Sciatic nerve (tissue), 2 donors: ENCODE data around the gene C16orf74. TPM values are rescaled to one million over a fixed set of nuclear protein-coding genes. Genes with fewer than 3 reads are reported as not detected.

ENCODE experiments used
- ATAC-seq: fragments of 200-7000 bp; cut with Tn5 transposase; one replicate; pipeline ENCODE4 v1.9.1; 2020; ENCODE audit warnings: mild to moderate bottlenecking, moderate library complexity
- DNase-seq: peaks from one replicate; pipeline ENCODE4 v3.0.0-alpha.2; 2020; ENCODE audit warnings: low spot score
- intact Hi-C: fragments of 100-400 bp; cut with DNase I; formaldehyde crosslinking; loops from one replicate; pipeline ENCODE4 v1.14.2; 2022
- total RNA-seq: library from RNA; stranded (reverse); fragmentation: NEBNext Ultra II Directional; extraction: Animal tissue kit (Norgen Biotek cat#: 25700); gene quantifications from one replicate; pipeline ENCODE4 v1.2.1, GENCODE V29; 2021
- donor health status: DM: no; HTN: no; CAD: no.
- donor health status: DM: no; HTN: no; CAD: no.

The C16orf74 gene
- total RNA-seq, 1 donor from 2014 or later: 1.8 TPM

DNA sequence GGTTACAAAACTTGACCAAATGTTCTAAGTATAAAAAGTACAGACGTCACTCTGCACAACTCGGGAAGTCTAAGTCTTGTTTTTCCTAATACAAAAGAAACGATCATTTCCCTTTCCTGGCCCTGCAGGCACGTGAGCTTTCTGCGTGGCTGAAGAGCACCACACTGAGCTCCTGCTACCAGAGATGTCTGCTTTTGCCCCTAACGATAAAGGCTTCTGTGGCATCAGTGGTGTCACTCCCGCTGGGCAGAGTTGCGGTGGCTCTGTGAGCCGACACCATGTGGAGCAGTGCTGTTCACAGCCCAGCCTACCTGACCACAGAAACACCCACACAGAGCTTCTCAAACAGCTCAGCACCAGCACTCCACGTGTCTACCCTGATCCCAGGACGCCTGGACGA, 28.0 kb upstream of the C16orf74 start:
- intact Hi-C loops: no loop called here
- ATAC-seq (no peak), DNase-seq (no peak)

DNA sequence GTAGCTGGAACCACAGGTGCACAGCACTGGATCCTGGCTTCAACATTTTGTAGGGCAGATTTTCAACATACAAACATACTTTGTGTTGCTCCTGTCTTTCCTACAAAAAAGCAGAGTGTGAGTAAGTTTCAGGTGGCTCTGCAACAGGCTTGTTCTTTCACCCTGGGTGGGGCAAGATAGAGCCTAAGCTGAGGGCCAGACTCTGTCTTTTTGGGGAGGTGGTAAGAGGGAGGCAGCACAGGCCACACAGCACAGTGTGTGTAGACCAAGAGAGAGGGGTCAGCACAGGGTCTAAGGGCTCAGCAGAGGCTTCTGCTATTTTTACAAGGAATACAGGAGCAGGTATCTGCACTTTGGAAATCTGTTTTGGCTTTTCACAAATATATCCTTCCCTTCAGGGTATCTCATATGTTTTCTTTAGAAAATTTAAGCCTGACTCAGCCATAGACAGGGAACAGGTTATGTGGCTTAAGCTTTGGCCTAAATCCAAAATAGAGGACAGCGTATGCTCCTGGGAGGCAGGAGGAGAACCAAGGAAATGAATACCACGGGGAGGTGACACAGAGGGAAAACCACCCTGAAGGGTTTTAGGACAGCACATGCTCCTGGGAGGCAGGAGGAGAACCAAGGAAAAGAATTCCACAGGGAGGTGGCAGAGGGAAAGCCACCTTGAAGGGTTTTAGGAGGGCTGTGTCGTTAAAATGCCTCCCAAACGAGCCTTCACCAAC, 26.9 kb upstream of the C16orf74 start:
- no peak for DNase-seq
- no peak for ATAC-seq
- intact Hi-C loops: no loop called here

DNA sequence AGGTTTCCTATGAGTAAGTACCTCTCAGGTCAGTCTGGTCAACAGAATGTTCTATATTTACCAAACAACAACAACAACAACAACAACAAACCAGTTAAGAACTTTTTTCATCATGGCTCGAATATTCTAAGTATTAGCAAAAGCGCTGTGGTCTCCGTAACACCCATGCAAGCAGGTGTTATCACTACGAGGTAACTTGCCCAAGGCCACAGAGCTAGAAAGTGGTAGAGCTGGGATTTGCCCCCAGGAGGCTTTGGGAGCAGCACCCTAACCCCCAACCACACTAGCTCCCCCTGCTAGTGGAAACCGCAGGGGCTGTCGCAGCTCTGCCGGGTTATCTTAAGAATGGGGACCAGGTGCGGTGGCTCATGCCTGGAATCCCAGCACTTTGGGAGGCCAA, 23.9 kb upstream of the C16orf74 start:
- ATAC-seq (no peak), DNase-seq (no peak)
- intact Hi-C loops: no loop called here

- no peak for ATAC-seq
These were observed 23.2 kb upstream of the C16orf74 start for GRCh38 chr16:85774136-85774535.

GRCh38 chr16:85773044-85773443, 22.1 kb upstream of the C16orf74 start:
- intact Hi-C loops: no loop called here

More at GRCh38 chr16:85774136-85774535, 23.2 kb upstream of the C16orf74 start:
- DNase-seq: no peak
- intact Hi-C loops: no loop called here

DNA sequence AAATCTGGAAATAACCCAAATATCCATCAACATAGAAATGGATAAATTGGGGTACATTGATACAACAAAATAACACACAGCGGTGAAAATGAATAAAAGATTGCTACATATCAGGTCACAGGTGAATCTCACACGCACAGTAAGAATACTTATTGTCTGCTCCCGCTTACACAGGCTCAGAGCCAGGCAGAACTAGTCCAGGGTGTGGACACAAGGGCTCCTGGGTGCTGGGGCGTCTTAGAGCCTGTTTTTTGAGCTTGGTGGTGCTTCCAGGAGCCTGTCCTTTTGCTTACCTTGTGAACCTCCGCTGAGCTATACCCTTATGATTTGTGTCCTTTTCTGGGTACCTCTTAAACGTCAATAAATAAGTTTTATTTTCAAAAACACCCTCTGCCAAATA, 19.8 kb upstream of the C16orf74 start:
- DNase-seq (no peak), ATAC-seq (no peak)
- intact Hi-C loops: no loop called here

More at GRCh38 chr16:85773044-85773443, 22.1 kb upstream of the C16orf74 start:
- DNase-seq: no peak
- ATAC-seq: no peak

DNA sequence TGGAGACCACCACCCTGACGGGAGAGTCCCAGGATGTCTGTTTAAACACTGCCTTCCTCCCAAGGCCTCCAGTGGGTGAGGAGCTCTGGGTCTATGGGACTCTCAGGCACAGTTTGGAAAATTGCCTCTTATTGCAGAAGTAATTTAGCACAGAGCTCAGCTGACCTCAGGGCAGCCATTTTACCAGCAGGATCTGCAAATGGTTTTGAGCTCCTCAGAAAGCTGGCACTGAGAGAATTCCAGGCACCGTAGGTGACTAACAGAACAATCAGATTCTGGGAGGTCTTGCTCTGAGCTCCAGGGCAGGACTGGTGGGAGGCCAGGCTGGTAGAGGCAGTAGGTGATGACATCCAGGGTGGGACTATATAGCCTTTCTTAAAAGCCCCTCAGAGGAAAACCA, 17.3 kb upstream of the C16orf74 start:
- ATAC-seq (no peak), DNase-seq (no peak)
- intact Hi-C loops: loop anchor here (5.0 kb wide), 1 partner anchor 1346 kb away; no protein-coding TSS in a partner anchor

- intact Hi-C loops: loop anchor here (5.0 kb wide), 1 partner anchor 1345 kb away; no protein-coding TSS in a partner anchor
- DNase-seq (no peak), ATAC-seq (no peak)
These were observed 16.6 kb upstream of the C16orf74 start for GRCh38 chr16:85767531-85767930.

DNA sequence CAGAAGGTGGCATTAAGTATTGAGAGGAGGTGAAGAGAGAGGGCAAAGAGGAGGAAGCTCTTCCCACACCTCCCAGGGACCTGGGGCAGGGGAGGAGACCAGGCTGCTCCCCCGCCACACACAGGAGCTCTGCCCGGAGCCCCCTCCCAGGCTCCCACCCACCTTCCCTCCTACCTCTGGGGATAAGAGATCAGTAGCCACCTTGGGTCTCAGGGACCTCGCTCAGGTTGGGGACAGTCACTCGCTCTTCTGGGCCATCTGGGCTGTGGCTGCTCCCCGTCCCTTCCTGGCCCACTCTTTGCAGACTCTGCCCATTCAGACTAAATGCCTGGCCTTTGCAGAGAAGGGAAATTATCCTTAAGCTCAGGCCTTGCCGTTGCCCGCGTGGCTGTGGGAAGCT, 14.9 kb upstream of the C16orf74 start:
- no peak for ATAC-seq
- DNase-seq: no peak
- intact Hi-C loops: loop anchor here (5.0 kb wide), 1 partner anchor 1343 kb away; no protein-coding TSS in a partner anchor

GRCh38 chr16:85765211-85765610, 14.3 kb upstream of the C16orf74 start:
- intact Hi-C loops: loop anchor here (5.0 kb wide), 1 partner anchor 1343 kb away; no protein-coding TSS in a partner anchor
- DNase-seq (no peak), ATAC-seq (no peak)

- DNase-seq (no peak), ATAC-seq (no peak)
- intact Hi-C loops: no loop called here
These were observed 12.7 kb upstream of the C16orf74 start for GRCh38 chr16:85763616-85764015.

- intact Hi-C loops: no loop called here
- no peak for ATAC-seq
These were observed 12.1 kb upstream of the C16orf74 start for GRCh38 chr16:85762970-85763369.

DNA sequence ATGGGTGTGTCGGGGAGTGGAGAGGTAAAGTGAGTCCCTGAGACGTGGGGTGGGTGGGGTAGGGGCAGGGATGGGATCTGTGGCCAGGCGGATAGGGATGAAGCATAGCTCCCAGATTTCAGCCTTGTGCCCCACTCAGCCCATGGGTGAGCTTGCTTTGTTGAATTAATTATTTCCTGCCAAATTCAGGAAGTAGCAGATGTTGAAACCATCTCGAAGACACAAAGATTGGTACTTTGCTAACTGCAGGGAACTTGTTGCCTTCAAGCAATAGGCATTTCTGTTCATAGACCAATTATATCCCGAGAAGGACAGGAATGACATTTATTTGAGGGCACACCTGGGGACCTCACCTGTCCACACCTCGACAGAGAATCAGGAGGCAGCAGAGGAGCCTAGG, 11.0 kb upstream of the C16orf74 start:
- ATAC-seq (no peak), DNase-seq (no peak)
- intact Hi-C loops: no loop called here

More at GRCh38 chr16:85762970-85763369, 12.1 kb upstream of the C16orf74 start:
- DNase-seq: no peak

- DNase-seq (no peak), ATAC-seq (no peak)
- intact Hi-C loops: no loop called here
These were observed 8.9 kb upstream of the C16orf74 start for GRCh38 chr16:85759631-85760419.

GRCh38 chr16:85759136-85759535, 8.2 kb upstream of the C16orf74 start:
- DNase-seq: no peak
- intact Hi-C loops: no loop called here
- ATAC-seq: no peak

DNA sequence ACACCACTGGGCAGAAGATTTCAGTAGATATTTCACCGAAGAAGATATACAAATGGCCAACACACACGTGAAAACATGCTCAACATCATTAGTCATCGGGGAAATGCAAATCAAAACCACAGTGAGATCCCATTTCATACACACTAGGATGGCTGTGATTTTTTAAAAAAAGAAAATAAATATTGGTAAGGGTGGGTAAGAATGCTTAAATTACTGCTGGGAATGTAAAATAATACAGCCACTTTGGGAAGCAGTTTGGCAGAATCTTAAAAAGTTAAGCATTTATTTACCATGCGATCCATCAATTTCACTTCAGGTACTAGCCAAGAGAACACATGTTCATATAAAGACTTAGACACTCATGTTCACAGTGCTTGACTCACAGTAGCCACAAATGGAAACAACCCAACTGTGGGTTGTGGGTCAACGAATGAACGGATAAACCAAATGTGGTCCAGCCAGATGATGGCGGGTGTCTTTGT, 6.5 kb upstream of the C16orf74 start:
- no peak for DNase-seq
- intact Hi-C loops: no loop called here
- no peak for ATAC-seq

DNA sequence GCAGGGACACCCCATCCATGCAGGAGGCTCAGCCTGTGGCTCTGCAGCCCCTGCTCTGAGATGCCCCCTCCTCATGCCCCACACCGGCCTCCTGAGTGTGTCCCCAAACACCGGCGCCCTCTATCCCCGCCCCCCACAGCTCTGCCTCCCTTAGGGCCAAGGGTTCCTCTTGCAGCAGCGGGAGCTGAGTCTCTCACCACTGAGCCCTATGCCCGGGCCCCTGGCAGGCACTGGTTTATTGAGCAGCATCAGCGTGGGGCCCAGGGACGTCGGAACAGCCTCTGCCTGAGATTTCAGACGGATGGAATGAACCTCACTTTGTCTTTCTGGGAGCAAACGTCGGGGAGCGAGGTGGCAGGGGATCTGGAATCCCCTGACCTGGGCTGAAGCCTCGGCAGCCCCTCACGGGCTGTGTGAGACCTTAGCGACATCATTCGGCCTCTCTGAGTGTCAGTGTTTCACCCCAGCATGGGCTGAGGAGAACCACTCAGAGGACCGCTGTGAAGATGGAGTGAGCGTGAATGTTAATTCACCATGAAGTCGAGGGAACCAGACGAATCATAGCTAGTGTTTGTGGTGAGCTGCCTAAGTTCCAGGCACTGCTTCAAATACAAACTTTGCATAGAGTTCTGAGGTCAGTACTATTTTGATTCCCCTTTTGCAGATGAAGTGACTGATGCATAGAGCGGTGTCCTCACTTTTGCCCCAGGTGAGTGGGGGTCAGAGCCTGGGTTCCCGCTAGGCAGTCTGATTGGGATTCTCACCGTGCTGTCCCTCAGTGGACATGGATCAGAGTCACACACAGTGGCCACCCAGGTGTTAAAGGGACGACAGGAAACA, 5.3 kb upstream of the C16orf74 start:
- intact Hi-C loops: no loop called here
- DNase-seq (no peak), ATAC-seq (no peak)

DNA sequence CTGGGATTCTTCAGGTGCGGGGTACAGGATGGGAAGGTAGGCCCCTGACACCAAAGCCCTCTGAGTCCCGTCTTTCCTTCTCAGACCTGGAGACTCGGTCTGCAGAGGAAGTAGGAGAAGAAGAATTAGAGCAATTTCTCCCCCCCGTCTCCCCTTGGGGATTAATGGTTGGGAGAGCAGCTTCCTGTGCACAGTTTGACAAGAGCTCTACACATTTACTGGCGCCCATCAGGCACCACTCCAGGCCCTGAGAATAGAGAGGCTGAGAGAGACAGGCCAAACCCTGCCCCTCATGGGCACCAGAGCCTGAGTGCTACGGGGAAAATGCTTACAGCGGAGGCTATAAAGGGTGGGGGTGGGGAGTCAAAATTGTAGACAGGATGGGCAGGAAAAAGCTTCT, 3.5 kb upstream of the C16orf74 start:
- DNase-seq: no peak
- ATAC-seq: no peak
- intact Hi-C loops: no loop called here

DNA sequence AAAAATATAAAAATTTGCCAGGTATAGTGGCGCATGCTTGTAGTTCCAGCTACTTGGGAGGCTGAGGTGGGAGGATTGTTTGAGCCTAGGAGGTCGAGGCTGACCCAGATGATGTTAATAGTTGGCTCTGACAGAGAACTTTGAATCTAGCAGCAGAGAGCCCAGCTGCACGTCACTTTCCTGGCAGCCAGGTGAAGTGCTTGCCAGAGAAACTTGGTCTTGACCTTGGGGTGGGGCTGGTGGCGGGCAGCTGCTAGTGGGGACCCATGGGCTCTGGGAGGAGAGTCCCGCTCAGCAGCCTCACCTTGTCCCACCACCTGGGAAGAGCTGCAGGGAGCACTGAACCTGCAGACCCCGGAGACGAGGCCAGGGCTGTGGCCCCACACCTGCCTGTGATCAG, 3.1 kb upstream of the C16orf74 start:
- ATAC-seq (no peak), DNase-seq (no peak)
- intact Hi-C loops: no loop called here
